SK-N-SH (cell line): ENCODE data around the gene ENKD1.

Source experiments
- GABPA ChIP-seq: IDR thresholded peaks from 2 replicates; pipeline ENCODE4 v1.4.0; 2012; ENCODE audit warnings: low read depth, mild to moderate bottlenecking
- TF ChIP-seq, protein P1 (sequence below): fragments of 150-350 bp; IDR thresholded peaks from 2 replicates; pipeline ENCODE4 v1.6.1; 2017; ENCODE audit warnings: antibody characterized with exemption, low read length, low read depth, borderline replicate concordance
- TF ChIP-seq, protein P2 (sequence below): fragments of 200-600 bp; sonication (generic); IDR thresholded peaks from 2 replicates; pipeline ENCODE4 v1.6.1; 2017; ENCODE audit warnings: antibody characterized with exemption, mild to moderate bottlenecking, moderate library complexity

DNA sequence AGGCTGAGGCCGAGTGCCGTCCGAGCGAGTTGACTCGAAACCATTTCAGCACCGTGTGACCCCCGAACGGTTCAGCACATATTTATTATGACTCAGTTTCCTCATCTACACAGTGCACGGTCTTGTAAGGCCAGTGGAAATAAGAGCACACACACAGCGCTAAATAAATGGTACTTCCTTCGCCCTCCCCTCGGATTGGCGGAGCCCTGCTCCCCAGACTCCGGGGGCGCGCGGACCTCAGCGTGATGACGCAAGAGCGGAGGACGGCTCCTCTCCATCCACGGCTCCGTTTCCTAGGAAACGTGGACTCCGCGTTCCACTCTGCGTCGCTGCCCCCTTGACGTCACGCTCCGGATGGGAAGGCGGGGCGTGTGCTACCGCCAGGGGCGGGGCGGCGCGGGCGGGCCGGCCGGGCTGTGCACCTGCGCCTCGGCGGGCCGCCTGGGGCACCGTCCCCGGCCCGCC, 6.0 kb downstream of the ENKD1 start, which contains the start of gene PARD6A:
- TF ChIP-seq, protein P1, sequence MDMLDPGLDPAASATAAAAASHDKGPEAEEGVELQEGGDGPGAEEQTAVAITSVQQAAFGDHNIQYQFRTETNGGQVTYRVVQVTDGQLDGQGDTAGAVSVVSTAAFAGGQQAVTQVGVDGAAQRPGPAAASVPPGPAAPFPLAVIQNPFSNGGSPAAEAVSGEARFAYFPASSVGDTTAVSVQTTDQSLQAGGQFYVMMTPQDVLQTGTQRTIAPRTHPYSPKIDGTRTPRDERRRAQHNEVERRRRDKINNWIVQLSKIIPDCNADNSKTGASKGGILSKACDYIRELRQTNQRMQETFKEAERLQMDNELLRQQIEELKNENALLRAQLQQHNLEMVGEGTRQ = no peak
- peak; percentile 48; the same call in 1 of the 2 replicates for TF ChIP-seq GABPA
- TF ChIP-seq, protein P2, sequence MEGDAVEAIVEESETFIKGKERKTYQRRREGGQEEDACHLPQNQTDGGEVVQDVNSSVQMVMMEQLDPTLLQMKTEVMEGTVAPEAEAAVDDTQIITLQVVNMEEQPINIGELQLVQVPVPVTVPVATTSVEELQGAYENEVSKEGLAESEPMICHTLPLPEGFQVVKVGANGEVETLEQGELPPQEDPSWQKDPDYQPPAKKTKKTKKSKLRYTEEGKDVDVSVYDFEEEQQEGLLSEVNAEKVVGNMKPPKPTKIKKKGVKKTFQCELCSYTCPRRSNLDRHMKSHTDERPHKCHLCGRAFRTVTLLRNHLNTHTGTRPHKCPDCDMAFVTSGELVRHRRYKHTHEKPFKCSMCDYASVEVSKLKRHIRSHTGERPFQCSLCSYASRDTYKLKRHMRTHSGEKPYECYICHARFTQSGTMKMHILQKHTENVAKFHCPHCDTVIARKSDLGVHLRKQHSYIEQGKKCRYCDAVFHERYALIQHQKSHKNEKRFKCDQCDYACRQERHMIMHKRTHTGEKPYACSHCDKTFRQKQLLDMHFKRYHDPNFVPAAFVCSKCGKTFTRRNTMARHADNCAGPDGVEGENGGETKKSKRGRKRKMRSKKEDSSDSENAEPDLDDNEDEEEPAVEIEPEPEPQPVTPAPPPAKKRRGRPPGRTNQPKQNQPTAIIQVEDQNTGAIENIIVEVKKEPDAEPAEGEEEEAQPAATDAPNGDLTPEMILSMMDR = no peak
